CD4-positive, alpha-beta T cell (primary cell): ENCODE measurements around the gene MGRN1. TPM values are rescaled to one million over a fixed set of nuclear protein-coding genes. Genes with fewer than 3 reads are reported as not detected.

ENCODE experiments used
- ATAC-seq: fragments of 200-7000 bp; cut with Tn5 transposase; one replicate; pipeline ENCODE4 v1.10.0; 2022; ENCODE audit warnings: mild to moderate bottlenecking; ENCODE audit not compliant: poor library complexity
- CTCF ChIA-PET: fragments of 350-600 bp; sonication (Branson Sonifier 250); formaldehyde crosslinking; loops from one replicate; lab custom pipeline; 2021; ENCODE audit warnings: antibody characterized with exemption, inconsistent platforms; lab: Charles Lee
- POLR2A ChIA-PET: fragments of 350-600 bp; sonication (Branson Sonifier 250); formaldehyde crosslinking; loops from one replicate; lab custom pipeline; 2021; ENCODE audit warnings: antibody characterized with exemption, inconsistent platforms; lab: Charles Lee
- DNase-seq, 14 experiments: peaks; one replicate each; pipeline ENCODE4 v3.0.0-alpha.2; 2013 to 2020; ENCODE audit warnings: mixed read lengths in 2 of 14
- H3K27ac ChIP-seq, 2 donors: one replicate each; pipeline versions ENCODE4 v1.5.1 to v1.7.0; 2013; ENCODE audit warnings: low read length in 2 of 2, low read depth in 1 of 2, mild to moderate bottlenecking in 1 of 2
- H3K27me3 ChIP-seq, 2 experiments: 1 replicate in 1 of 2; 2 replicates in 1 of 2; pipeline versions ENCODE4 v1.6.1 to v1.7.0; 2013; ENCODE audit warnings: low read length in 2 of 2, control low read depth in 1 of 2, mild to moderate bottlenecking in 1 of 2, moderate library complexity in 1 of 2; ENCODE audit not compliant: insufficient read depth in 2 of 2, control insufficient read depth in 1 of 2
- H3K36me3 ChIP-seq: one replicate; pipeline ENCODE4 v1.6.1; 2013; ENCODE audit warnings: low read length, control low read depth; ENCODE audit not compliant: insufficient read depth
- H3K4me1 ChIP-seq: one replicate; pipeline ENCODE4 v1.6.1; 2013; ENCODE audit warnings: low read length, control low read depth; ENCODE audit not compliant: insufficient read depth
- H3K4me3 ChIP-seq: one replicate; pipeline ENCODE4 v1.5.1; 2013; ENCODE audit warnings: mild to moderate bottlenecking, low read length, moderate library complexity
- H3K9me3 ChIP-seq, 2 experiments: 1 replicate in 1 of 2; 2 replicates in 1 of 2; pipeline versions ENCODE4 v1.6.1 to v1.7.0; 2013; ENCODE audit warnings: low read length in 2 of 2, mild to moderate bottlenecking in 2 of 2, control low read depth in 1 of 2, moderate library complexity in 1 of 2; ENCODE audit not compliant: control insufficient read depth in 1 of 2, insufficient read depth in 1 of 2
- H3K27ac Mint-ChIP-seq: one replicate; pipeline ENCODE4 v1.8.0; 2020; ENCODE audit warnings: mixed read lengths
- H3K27me3 Mint-ChIP-seq: one replicate; pipeline ENCODE4 v1.8.0; 2021; ENCODE audit warnings: mixed read lengths
- H3K36me3 Mint-ChIP-seq: one replicate; pipeline ENCODE4 v1.8.0; 2021; ENCODE audit warnings: low read depth, mixed read lengths
- H3K4me1 Mint-ChIP-seq: one replicate; pipeline ENCODE4 v1.8.0; 2021; ENCODE audit warnings: low read depth, mixed read lengths
- H3K4me3 Mint-ChIP-seq: one replicate; pipeline ENCODE4 v1.8.0; 2020; ENCODE audit warnings: mild to moderate bottlenecking, mixed read lengths
- H3K9me3 Mint-ChIP-seq: one replicate; pipeline ENCODE4 v1.8.0; 2020; ENCODE audit warnings: mixed read lengths
- CTCF ChIP-seq: fragments of 200-600 bp; IDR thresholded peaks from one replicate; pipeline ENCODE4 v1.8.0; 2022; ENCODE audit warnings: antibody characterized with exemption, mild to moderate bottlenecking
- intact Hi-C, 2 experiments: fragments of 100-400 bp; cut with DNase I in 1 of 2; cut with micrococcal nuclease in 1 of 2; formaldehyde crosslinking; loops; one replicate each; pipeline versions ENCODE4 v1.15.1 to v1.9.0; 2023 to 2025; cut with DNase I, micrococcal nuclease
- total RNA-seq, 174 experiments: library from RNA in 2 of 174; stranded (reverse) in 2 of 174; gene quantifications; one replicate each; pipeline ENCODE4 v1.2.3 and lab custom pipeline; 2021 to 2026

Gene MGRN1
- total RNA-seq, 2 experiments from 2014 or later, result 45.9 to 48.6 TPM

- H3K36me3 ChIP-seq, result peaks cover 28% of the 10 kb centered on the region
- TF ChIP-seq CTCF, result no peak
- no peaks in the 10 kb centered on the region for H3K9me3 Mint-ChIP-seq
- CTCF ChIA-PET, result interaction anchor here (1.3 to 1.5 kb wide), 3 partner anchors 68 to 439 kb away, joined by 3 to 4 read pairs (median 4); partner anchors contain the start of gene MGRN1
- ATAC-seq (peak; percentile 1), DNase-seq (peak in 2 of 14 experiments; percentile 55 to 57)
- peak overlapping the region; percentile 93 for H3K4me3 ChIP-seq
- no peaks in the 10 kb centered on the region for H3K27me3 Mint-ChIP-seq
- peak overlapping the region; percentile 63 to 81 for H3K27ac ChIP-seq
- peaks cover 25% of the 10 kb centered on the region for H3K4me1 ChIP-seq
- no peaks in the 10 kb centered on the region for H3K9me3 ChIP-seq
- intact Hi-C loops, result loop anchor here (1.0 to 10.0 kb wide), 10 partner anchors 28 to 402 kb away; partner anchors contain the start of genes MGRN1 (in 2 of the 2), ANKS3 (in 1 of the 2), DNAAF8 (in 1 of the 2) and DNAJA3 (in 1 of the 2)
- peak overlapping the region; percentile 89 for H3K27ac Mint-ChIP-seq
- no peaks in the 10 kb centered on the region for H3K27me3 ChIP-seq
- peak overlapping the region; percentile 91 for H3K4me3 Mint-ChIP-seq
- POLR2A ChIA-PET, result interaction anchor here (0.6 to 2.3 kb wide), 18 partner anchors 10 to 216 kb away, joined by 3 to 34 read pairs (median 5); partner anchors contain the start of genes ANKS3, DNAAF8, MGRN1 and ROGDI
- H3K4me1 Mint-ChIP-seq, result peaks cover 7% of the 10 kb centered on the region
- peaks cover 21% of the 10 kb centered on the region for H3K36me3 Mint-ChIP-seq
Observed at GRCh38 chr16:4692460-4693295, 68.1 kb downstream of the MGRN1 start.

- POLR2A ChIA-PET, result interaction anchor here (0.6 to 2.3 kb wide), 17 partner anchors 9 to 217 kb away, joined by 3 to 34 read pairs (median 5); partner anchors contain the start of genes ANKS3, DNAAF8, MGRN1 and ROGDI
- no peak for TF ChIP-seq CTCF
- H3K27ac Mint-ChIP-seq, result peak within 1 kb of the TSS; percentile 89
- Histone ChIP-seq H3K27ac (peak within 1 kb of the TSS; percentile 63 to 81), H3K9me3 (no peaks in the 10 kb centered on the region), H3K36me3 (peaks cover 34% of the 10 kb centered on the region), H3K27me3 (no peaks in the 10 kb centered on the region), H3K4me1 (peaks cover 25% of the 10 kb centered on the region), H3K4me3 (peak within 1 kb of the TSS; percentile 93)
- H3K9me3 Mint-ChIP-seq, result no peaks in the 10 kb centered on the region
- DNase-seq (peak in 13 of 14 experiments; percentile 93 to 99 (median 97)), ATAC-seq (peak; percentile 90)
- peaks cover 21% of the 10 kb centered on the region for H3K36me3 Mint-ChIP-seq
- intact Hi-C loops, result loop anchor here (1.0 to 10.0 kb wide), 10 partner anchors 29 to 401 kb away; partner anchors contain the start of genes MGRN1 (in 2 of the 2), ANKS3 (in 1 of the 2), DNAAF8 (in 1 of the 2) and DNAJA3 (in 1 of the 2)
- H3K4me3 Mint-ChIP-seq, result peak within 1 kb of the TSS; percentile 91
- CTCF ChIA-PET, result interaction anchor here (1.2 to 1.5 kb wide), 4 partner anchors 41 to 439 kb away, joined by 3 to 7 read pairs (median 4); partner anchors contain the start of genes ANKS3, DNAAF8 and MGRN1
- peaks cover 7% of the 10 kb centered on the region for H3K4me1 Mint-ChIP-seq
- no peaks in the 10 kb centered on the region for H3K27me3 Mint-ChIP-seq
Observed at GRCh38 chr16:4693296-4693955, 68.8 kb downstream of the MGRN1 start, which contains the start of gene NUDT16L1. Gene NUDT16L1 (plus strand): TSS chr16:4693562. CDS start chr16:4693727, 165 bp downstream.
